ENCODE results near the gene OR8A1. TPM values are rescaled to one million over a fixed set of nuclear protein-coding genes. Genes with fewer than 3 reads are reported as not detected.

OR8A1 gene
- total RNA-seq, 2 donors from 2014 or later = not detected

GRCh38 chr11:124536520-124536919 is 33.3 kb upstream of the OR8A1 start:
- no peaks in the 10 kb centered on the region for H3K36me3 ChIP-seq
- H3K9me3 ChIP-seq = no peaks in the 10 kb centered on the region
- intact Hi-C loops (cut with DNase I) = no loop called here
- H3K27me3 ChIP-seq (replicated peaks; ENCODE audit: insufficient read depth) = no peaks in the 10 kb centered on the region
- TF ChIP-seq POLR2A (IDR thresholded peaks at IDR 0.05) = no peak
- TF ChIP-seq CTCF (IDR thresholded peaks at IDR 0.05) = no peak
- no peak for TF ChIP-seq POLR2AphosphoS5 (IDR thresholded peaks at IDR 0.05)
- no peak overlapping the region for H3K27ac ChIP-seq
- 38% methylated on average over 6 of the region's 6 CpGs for WGBS
- no peak overlapping the region for H3K4me3 ChIP-seq
- peak; percentile 11 for DNase-seq (ENCODE audit: low spot score)
- no peaks in the 10 kb centered on the region for H3K4me1 ChIP-seq (replicated peaks)

GRCh38 chr11:124538019-124538418 is 31.8 kb upstream of the OR8A1 start:
- 12% methylated on average over 1 of the region's 1 CpG for WGBS

GRCh38 chr11:124541204-124541603 is 28.6 kb upstream of the OR8A1 start:
- TF ChIP-seq POLR2AphosphoS5 (IDR thresholded peaks at IDR 0.05) (no peak), POLR2A (IDR thresholded peaks at IDR 0.05) (no peak)
- Histone ChIP-seq H3K36me3 (no peaks in the 10 kb centered on the region), H3K4me3 (no peak overlapping the region), H3K27me3 (replicated peaks; ENCODE audit: insufficient read depth) (no peaks in the 10 kb centered on the region), H3K27ac (no peak overlapping the region), H3K9me3 (no peaks in the 10 kb centered on the region), H3K4me1 (replicated peaks) (no peaks in the 10 kb centered on the region)
- 86% methylated on average over 6 of the region's 6 CpGs for WGBS
- DNase-seq (ENCODE audit: low spot score) = no peak
- intact Hi-C loops (cut with DNase I) = no loop called here

More at GRCh38 chr11:124538019-124538418, 31.8 kb upstream of the OR8A1 start:
- intact Hi-C loops (cut with DNase I) = no loop called here
- Histone ChIP-seq H3K36me3 (no peaks in the 10 kb centered on the region), H3K27ac (no peak overlapping the region), H3K9me3 (no peaks in the 10 kb centered on the region), H3K4me3 (no peak overlapping the region), H3K4me1 (replicated peaks) (no peaks in the 10 kb centered on the region), H3K27me3 (replicated peaks; ENCODE audit: insufficient read depth) (no peaks in the 10 kb centered on the region)
- TF ChIP-seq POLR2A (IDR thresholded peaks at IDR 0.05) = no peak
- no peak for TF ChIP-seq CTCF (IDR thresholded peaks at IDR 0.05)
- TF ChIP-seq POLR2AphosphoS5 (IDR thresholded peaks at IDR 0.05) = no peak
- DNase-seq (ENCODE audit: low spot score) = no peak

- WGBS = 88% methylated on average over 6 of the region's 6 CpGs
- TF ChIP-seq POLR2A (IDR thresholded peaks at IDR 0.05) (no peak), CTCF (IDR thresholded peaks at IDR 0.05) (no peak), POLR2AphosphoS5 (IDR thresholded peaks at IDR 0.05) (no peak)
- no peaks in the 10 kb centered on the region for H3K4me1 ChIP-seq (replicated peaks)
- DNase-seq (ENCODE audit: low spot score) = no peak
- no peak overlapping the region for H3K27ac ChIP-seq
- no peak overlapping the region for H3K4me3 ChIP-seq
- no peaks in the 10 kb centered on the region for H3K9me3 ChIP-seq
- H3K36me3 ChIP-seq = no peaks in the 10 kb centered on the region
- intact Hi-C loops (cut with DNase I) = no loop called here
- no peaks in the 10 kb centered on the region for H3K27me3 ChIP-seq (replicated peaks; ENCODE audit: insufficient read depth)
Measured at GRCh38 chr11:124543145-124543544, 26.7 kb upstream of the OR8A1 start.

GRCh38 chr11:124543554-124543953 is 26.2 kb upstream of the OR8A1 start, which contains the start of gene OR8B12:
OR8B12 (minus strand) TSS chr11:124543654; CDS start chr11:124543654, 0 bp downstream.
- intact Hi-C loops (cut with DNase I) = no loop called here
- no peak for DNase-seq (ENCODE audit: low spot score)
- H3K9me3 ChIP-seq = no peaks in the 10 kb centered on the region
- no peaks in the 10 kb centered on the region for H3K4me1 ChIP-seq (replicated peaks)
- no peak within 1 kb of the TSS for H3K27ac ChIP-seq
- H3K4me3 ChIP-seq = no peak within 1 kb of the TSS
- H3K36me3 ChIP-seq = no peaks in the 10 kb centered on the region
- TF ChIP-seq POLR2A (IDR thresholded peaks at IDR 0.05) (no peak), CTCF (IDR thresholded peaks at IDR 0.05) (no peak)
- no peaks in the 10 kb centered on the region for H3K27me3 ChIP-seq (replicated peaks; ENCODE audit: insufficient read depth)
- WGBS = 84% methylated on average over 5 of the region's 5 CpGs

Data from prostate gland (tissue), 2 donors.